GM19397 (cell line): ENCODE measurements around the gene TIGD3.

Source experiments
- ATAC-seq: cut with Tn5 transposase; IDR thresholded peaks from one replicate; pipeline ENCODE4 v1.9.1; 2021; ENCODE audit warnings: mild to moderate bottlenecking, moderate library complexity; ENCODE audit not compliant: unreplicated experiment

The TIGD3 gene

GRCh38 chr11:65389294-65389980, 34.9 kb downstream of the TIGD3 start:
- no peak for ATAC-seq

GRCh38 chr11:65390099-65390941, 35.8 kb downstream of the TIGD3 start:
- ATAC-seq, result no peak

GRCh38 chr11:65390996-65391395, 36.4 kb downstream of the TIGD3 start:
- no peak for ATAC-seq

DNA sequence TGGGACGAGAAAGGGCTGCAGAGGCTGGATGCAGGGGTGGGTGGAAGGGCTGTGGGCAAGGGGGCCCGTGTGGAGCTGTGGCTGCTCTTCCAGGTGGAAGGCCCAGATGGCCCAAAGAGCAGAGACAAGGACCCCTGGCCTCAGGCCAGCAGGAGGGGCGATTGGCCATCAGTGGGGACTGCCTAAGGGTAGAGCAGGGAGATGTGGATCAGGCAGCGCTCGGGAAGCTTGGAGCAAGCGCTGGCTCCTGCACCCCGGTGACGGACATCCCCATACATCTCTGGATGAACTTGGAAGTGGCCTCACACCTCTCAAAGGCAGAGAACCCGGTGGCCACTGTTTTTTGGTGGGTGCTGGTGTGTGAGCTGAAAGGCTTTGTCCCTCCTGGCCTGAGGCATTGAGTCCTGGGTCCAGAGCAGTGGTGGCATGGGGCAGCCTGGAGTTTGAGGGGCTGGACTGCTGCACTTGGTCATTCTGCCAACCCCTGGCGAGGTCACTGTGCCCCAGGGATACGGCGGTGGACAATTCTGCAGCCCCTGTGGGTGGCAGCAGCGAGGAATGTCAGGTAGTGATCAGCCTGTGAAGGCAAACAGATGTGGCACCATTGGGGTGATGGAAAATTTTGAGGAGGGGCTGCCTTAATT, 37.8 kb downstream of the TIGD3 start:
- no peak for ATAC-seq

- no peak for ATAC-seq
Observed at GRCh38 chr11:65392899-65393298, 38.3 kb downstream of the TIGD3 start.

GRCh38 chr11:65393513-65394079, 39.0 kb downstream of the TIGD3 start:
- ATAC-seq, result no peak

DNA sequence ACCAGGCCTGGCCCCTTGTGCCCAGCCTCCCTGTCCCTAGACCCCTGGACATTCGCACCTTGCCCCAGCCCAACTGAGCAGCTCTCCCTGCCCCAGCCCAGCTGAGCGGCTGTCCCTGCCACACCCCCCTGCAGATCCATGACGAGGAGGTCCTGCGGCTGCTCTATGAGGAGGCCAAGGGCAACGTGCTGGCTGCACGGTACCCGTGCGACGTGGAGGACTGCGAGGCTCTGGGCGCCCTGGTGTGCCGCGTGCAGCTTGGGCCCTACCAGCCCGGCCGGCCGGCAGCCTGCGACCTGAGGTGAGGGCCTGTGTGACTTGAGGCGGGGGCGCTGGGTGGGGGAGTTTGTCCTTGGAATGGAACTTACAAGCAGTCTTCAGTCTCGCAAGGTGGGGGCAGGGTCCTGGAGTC, 39.6 kb downstream of the TIGD3 start:
- ATAC-seq, result no peak

GRCh38 chr11:65395961-65396530, 41.5 kb downstream of the TIGD3 start:
- ATAC-seq, result no peak

DNA sequence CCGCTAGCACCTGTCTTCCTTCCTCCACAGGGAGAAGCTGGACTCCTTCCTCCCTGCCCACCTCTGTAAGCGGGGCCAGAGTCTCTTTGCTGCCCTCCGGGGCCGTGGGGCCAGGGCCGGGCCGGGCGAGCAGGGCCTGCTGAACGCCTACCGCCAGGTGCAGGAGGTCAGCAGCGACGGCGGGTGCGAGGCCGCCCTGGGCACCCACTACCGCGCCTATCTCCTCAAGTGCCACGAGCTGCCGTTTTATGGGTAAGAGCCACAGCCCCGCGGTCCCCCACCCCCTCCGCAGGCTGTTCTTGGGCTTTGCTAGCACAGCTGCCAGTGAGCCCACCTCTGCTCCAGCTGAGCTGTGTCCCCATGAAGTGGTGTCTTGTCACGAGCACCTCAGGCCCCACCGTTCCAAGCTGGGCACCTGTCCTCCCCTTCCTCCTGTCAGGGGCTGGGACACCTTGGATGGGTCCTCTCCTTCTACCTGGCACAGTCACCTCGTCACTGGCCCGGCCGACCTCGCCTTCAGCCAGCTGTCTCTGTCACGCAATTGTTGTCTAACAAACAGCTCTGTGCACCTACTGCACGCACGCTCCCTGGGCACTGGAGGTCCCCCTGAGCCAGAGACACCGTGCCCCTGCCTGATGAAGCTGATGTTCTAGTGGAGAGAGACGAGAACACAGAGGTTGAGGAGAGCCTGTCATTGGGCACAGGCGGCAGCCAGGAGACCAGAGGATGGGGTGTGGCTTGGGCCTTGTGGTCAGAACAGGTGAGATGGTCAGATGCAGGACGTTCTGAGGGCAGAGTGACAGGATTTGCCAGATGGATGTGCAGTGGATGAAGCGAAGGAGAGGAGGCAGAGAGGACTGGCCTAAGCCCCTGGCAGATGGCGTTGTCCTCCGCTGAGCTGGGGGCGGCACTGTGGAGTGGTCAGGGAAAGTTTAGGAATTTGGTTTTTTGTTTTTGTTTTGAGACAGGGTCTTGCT, 42.5 kb downstream of the TIGD3 start:
- no peak for ATAC-seq

DNA sequence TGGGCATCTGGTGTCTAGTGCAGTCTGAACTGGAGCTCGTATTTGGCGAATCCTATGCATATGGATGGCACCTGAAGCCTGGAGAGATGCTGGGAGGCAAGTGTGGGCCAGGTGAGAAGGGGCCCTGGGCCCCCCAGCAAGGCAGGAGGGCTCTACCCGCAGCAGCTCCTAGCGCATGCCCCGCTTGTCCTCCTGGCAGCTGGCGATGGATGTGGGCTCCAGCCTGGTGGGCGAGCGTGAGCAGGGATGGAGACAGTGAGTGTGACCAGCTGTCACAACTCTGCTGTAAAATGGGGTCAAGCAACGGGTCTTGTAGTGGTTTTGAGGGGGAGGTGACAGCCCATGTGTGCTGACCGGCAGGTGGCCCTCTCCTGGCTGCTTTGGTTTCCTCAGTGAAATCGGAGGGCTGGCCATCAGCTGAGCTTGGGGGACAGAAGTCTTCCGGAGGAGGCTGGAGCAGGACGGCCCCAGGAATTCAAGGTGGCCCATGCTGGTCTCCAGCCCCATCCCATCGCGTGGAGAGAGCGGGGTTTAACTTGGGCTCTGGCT, 43.9 kb downstream of the TIGD3 start:
- ATAC-seq, result no peak

- no peak for ATAC-seq
Observed at GRCh38 chr11:65399249-65399648, 44.7 kb downstream of the TIGD3 start.

- no peak for ATAC-seq
Observed at GRCh38 chr11:65399845-65400244, 45.3 kb downstream of the TIGD3 start.

- ATAC-seq, result no peak
Observed at GRCh38 chr11:65400307-65401072, 45.9 kb downstream of the TIGD3 start.

GRCh38 chr11:65401073-65401802, 46.7 kb downstream of the TIGD3 start:
- ATAC-seq, result no peak

- no peak for ATAC-seq
Observed at GRCh38 chr11:65401803-65402248, 47.3 kb downstream of the TIGD3 start.

GRCh38 chr11:65402790-65403189, 48.2 kb downstream of the TIGD3 start:
- ATAC-seq, result no peak

DNA sequence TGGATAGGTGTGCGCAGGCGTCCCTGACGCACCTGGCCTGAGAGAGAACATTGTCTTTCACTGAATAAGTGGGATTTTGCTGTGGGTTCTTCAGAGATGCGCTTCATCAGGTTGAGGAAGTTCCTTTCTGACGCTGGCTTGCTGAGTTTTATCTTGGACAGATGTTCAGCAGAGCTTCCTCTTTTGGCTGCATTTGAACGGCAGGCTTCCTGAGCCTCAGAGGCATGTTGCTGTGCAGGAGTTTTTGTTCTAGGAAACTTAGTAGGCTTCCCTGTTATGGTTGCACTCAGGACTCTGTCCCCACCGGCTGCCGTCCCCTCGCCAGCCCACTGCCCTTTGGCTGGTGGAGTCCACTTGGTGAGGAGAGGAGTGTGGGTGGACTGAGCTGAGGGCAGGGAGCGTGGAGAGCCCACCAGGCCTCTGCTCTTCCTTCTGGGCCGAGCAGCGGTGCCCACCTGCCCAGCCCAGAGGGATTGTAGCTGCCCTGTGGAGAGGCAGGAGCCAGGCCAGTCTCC, 49.1 kb downstream of the TIGD3 start:
- no peak for ATAC-seq

DNA sequence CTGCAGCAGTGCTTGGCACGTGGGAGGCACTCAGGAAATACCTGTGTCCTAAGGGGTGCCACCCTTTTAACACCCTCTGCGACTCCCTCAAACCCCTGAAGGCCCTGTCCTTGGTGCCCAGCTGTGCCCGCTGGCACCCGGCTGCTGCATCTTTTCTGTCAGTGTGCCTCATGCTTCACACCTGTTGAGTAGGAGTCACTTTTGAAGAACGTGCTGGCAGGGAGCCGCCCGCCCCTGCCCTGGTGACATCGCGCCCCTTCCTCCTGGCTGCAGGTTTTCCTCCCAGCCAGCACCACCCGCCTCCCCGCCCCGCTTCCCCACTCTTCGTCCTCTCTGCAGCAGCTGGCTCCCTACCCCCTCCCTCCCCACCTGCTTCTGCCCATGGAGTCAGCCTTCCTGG, 49.7 kb downstream of the TIGD3 start:
- no peak for ATAC-seq
